Hepatocyte (in vitro differentiated cells): ENCODE results near the gene SREBF1. TPM values are rescaled to one million over a fixed set of nuclear protein-coding genes. Genes with fewer than 3 reads are reported as not detected.

Experiments
- DNase-seq: peaks from one replicate; pipeline ENCODE4 v3.0.0-alpha.2; 2016; ENCODE audit warnings: low spot score
- H2AFZ ChIP-seq: fragments of 200-600 bp; sonication (generic); 2 replicates; pipeline ENCODE4 v1.6.0; 2016; ENCODE audit warnings: antibody characterized with exemption, mild to moderate bottlenecking
- H3K27ac ChIP-seq: fragments of 200-600 bp; sonication (generic); 2 replicates; pipeline ENCODE4 v1.5.1; 2016; ENCODE audit warnings: mild to moderate bottlenecking
- H3K27me3 ChIP-seq: fragments of 200-600 bp; sonication (generic); 2 replicates; pipeline ENCODE4 v1.6.1; 2016
- H3K36me3 ChIP-seq: fragments of 200-600 bp; sonication (generic); replicated peaks from 2 replicates; pipeline ENCODE4 v1.5.1; 2016; ENCODE audit warnings: low read depth; ENCODE audit not compliant: insufficient read depth
- H3K4me1 ChIP-seq: fragments of 200-600 bp; sonication (generic); 2 replicates; pipeline ENCODE4 v1.5.1; 2016; ENCODE audit warnings: mild to moderate bottlenecking, moderate library complexity; ENCODE audit not compliant: insufficient read depth
- H3K4me2 ChIP-seq: fragments of 200-600 bp; sonication (generic); 2 replicates; pipeline ENCODE4 v1.6.0; 2016
- H3K4me3 ChIP-seq: fragments of 200-600 bp; sonication (generic); 2 replicates; pipeline ENCODE4 v1.5.1; 2016; ENCODE audit warnings: mild to moderate bottlenecking
- H3K79me2 ChIP-seq: fragments of 200-600 bp; sonication (generic); 2 replicates; pipeline ENCODE4 v1.6.0; 2017; ENCODE audit warnings: mild to moderate bottlenecking
- H3K9me2 ChIP-seq: fragments of 200-600 bp; sonication (generic); replicated peaks from 2 replicates; pipeline ENCODE4 v1.6.0; 2017; ENCODE audit warnings: mild to moderate bottlenecking; ENCODE audit not compliant: insufficient read depth
- H3K9me3 ChIP-seq: fragments of 200-600 bp; sonication (generic); 2 replicates; pipeline ENCODE4 v1.5.1; 2016; ENCODE audit warnings: low read depth, mild to moderate bottlenecking
- H4K20me1 ChIP-seq: fragments of 200-600 bp; sonication (generic); 2 replicates; pipeline ENCODE4 v1.6.0; 2016; ENCODE audit warnings: mild to moderate bottlenecking; ENCODE audit not compliant: insufficient read depth, poor library complexity, severe bottlenecking
- CTCF ChIP-seq: fragments of 200-600 bp; sonication (generic); IDR thresholded peaks from 2 replicates; pipeline ENCODE4 v1.5.1; 2016; ENCODE audit warnings: antibody characterized with exemption, mild to moderate bottlenecking; ENCODE audit not compliant: poor library complexity
- EZH2 ChIP-seq: fragments of 200-600 bp; sonication (generic); IDR thresholded peaks from 2 replicates; pipeline ENCODE4 v1.6.1; 2016; ENCODE audit warnings: antibody characterized with exemption, mild to moderate bottlenecking, borderline replicate concordance
- EZH2phosphoT487 ChIP-seq: fragments of 200-600 bp; sonication (generic); IDR thresholded peaks from one replicate; pipeline ENCODE4 v1.6.1; 2018; ENCODE audit warnings: antibody characterized with exemption, mild to moderate bottlenecking, low read depth, moderate library complexity; ENCODE audit not compliant: unreplicated experiment, severe bottlenecking
- WGBS: methylation state at CpG from one replicate; pipeline ENCODE4 v1.1.6; 2016; ENCODE audit warnings: low lambda C conversion rate; ENCODE audit errors: missing lambda C conversion rate; 5-methylcytosine and 5-hydroxymethylcytosine counted together
- polyA plus RNA-seq: library from polyadenylated mRNA; unstranded; fragments of >200 nt; fragmentation: Nextera tagmentation; extraction: Ambion mirVana; gene quantifications from 2 replicates; pipeline ENCODE4 v1.2.1, GENCODE V29; 2016
- total RNA-seq: library from RNA; depleted of rRNA; stranded (reverse); fragments of >200 nt; gene quantifications from 2 replicates; pipeline ENCODE4 v1.2.3, GENCODE V29; 2014

SREBF1 gene
- total and polyA plus RNA-seq, 2 experiments from 2014 or later, result 57.1 to 140 TPM

- DNase-seq, result no peak
Measured at GRCh38 chr17:17784657-17785267, 52.0 kb downstream of the SREBF1 start.

GRCh38 chr17:17783825-17784656, 52.7 kb downstream of the SREBF1 start:
- Histone ChIP-seq H4K20me1 (peaks cover 78% of the 10 kb centered on the region), H3K79me2 (peaks cover 70% of the 10 kb centered on the region), H3K9me3 (no peaks in the 10 kb centered on the region), H3K27ac (peak overlapping the region; percentile 96), H3K4me1 (peaks cover 40% of the 10 kb centered on the region), H3K36me3 (no peaks in the 10 kb centered on the region), H3K9me2 (no peaks in the 10 kb centered on the region), H2AFZ (no peak overlapping the region), H3K4me2 (peak overlapping the region; percentile 97), H3K27me3 (no peaks in the 10 kb centered on the region), H3K4me3 (peak overlapping the region; percentile 35)
- peak; percentile 59 for DNase-seq
- WGBS, result 30% methylated on average over 36 of the region's 37 CpGs
- TF ChIP-seq EZH2phosphoT487 (no peak), CTCF (no peak), EZH2 (no peak)

More at GRCh38 chr17:17784657-17785267, 52.0 kb downstream of the SREBF1 start:
- Histone ChIP-seq H3K36me3 (no peaks in the 10 kb centered on the region), H4K20me1 (peaks cover 82% of the 10 kb centered on the region), H3K9me3 (no peaks in the 10 kb centered on the region), H3K4me1 (peaks cover 38% of the 10 kb centered on the region), H3K27me3 (no peaks in the 10 kb centered on the region), H3K4me2 (peak overlapping the region; percentile 97), H3K4me3 (no peak overlapping the region), H3K79me2 (peaks cover 73% of the 10 kb centered on the region), H3K27ac (no peak overlapping the region), H2AFZ (no peak overlapping the region), H3K9me2 (no peaks in the 10 kb centered on the region)
- TF ChIP-seq EZH2 (no peak), CTCF (no peak), EZH2phosphoT487 (no peak)
- 71% methylated on average over 5 of the region's 7 CpGs for WGBS

GRCh38 chr17:17783116-17783824, 53.5 kb downstream of the SREBF1 start:
- Histone ChIP-seq H3K36me3 (no peaks in the 10 kb centered on the region), H3K4me2 (peak overlapping the region; percentile 97), H3K27me3 (no peaks in the 10 kb centered on the region), H3K9me2 (no peaks in the 10 kb centered on the region), H3K4me1 (peaks cover 48% of the 10 kb centered on the region), H3K9me3 (no peaks in the 10 kb centered on the region), H3K27ac (peak overlapping the region; percentile 96), H3K4me3 (peak overlapping the region; percentile 35), H3K79me2 (peaks cover 66% of the 10 kb centered on the region), H2AFZ (no peak overlapping the region), H4K20me1 (peaks cover 72% of the 10 kb centered on the region)
- 1% methylated on average over 39 of the region's 75 CpGs for WGBS
- TF ChIP-seq EZH2phosphoT487, result no peak
- TF ChIP-seq CTCF, result peak; percentile 33
- peak; percentile 62 for DNase-seq
